Amniotic epithelial cell (primary cell): ENCODE measurements around the gene MARK2.

Experiments used
- DNase-seq: peaks from one replicate; pipeline ENCODE4 v3.0.0-alpha.2; 2010; ENCODE audit warnings: low read depth

The MARK2 gene

GRCh38 chr11:63838678-63839507 lies at the start of gene MARK2:
MARK2 (plus strand) TSS chr11:63839110; CDS start chr11:63839507, 397 bp downstream.
- peak; percentile 95 for DNase-seq

GRCh38 chr11:63791495-63792167 lies 47.3 kb upstream of the MARK2 start:
- no peak for DNase-seq

GRCh38 chr11:63793161-63793560 lies 45.7 kb upstream of the MARK2 start:
- no peak for DNase-seq

- no peak for DNase-seq
Observed at GRCh38 chr11:63795066-63795465, 43.8 kb upstream of the MARK2 start.

- DNase-seq: no peak
Observed at GRCh38 chr11:63800921-63801320, 38.0 kb upstream of the MARK2 start.

- DNase-seq: peak; percentile 87
Observed at GRCh38 chr11:63802637-63803414, 36.1 kb upstream of the MARK2 start.

- DNase-seq: no peak
Observed at GRCh38 chr11:63804259-63804658, 34.7 kb upstream of the MARK2 start.

DNA sequence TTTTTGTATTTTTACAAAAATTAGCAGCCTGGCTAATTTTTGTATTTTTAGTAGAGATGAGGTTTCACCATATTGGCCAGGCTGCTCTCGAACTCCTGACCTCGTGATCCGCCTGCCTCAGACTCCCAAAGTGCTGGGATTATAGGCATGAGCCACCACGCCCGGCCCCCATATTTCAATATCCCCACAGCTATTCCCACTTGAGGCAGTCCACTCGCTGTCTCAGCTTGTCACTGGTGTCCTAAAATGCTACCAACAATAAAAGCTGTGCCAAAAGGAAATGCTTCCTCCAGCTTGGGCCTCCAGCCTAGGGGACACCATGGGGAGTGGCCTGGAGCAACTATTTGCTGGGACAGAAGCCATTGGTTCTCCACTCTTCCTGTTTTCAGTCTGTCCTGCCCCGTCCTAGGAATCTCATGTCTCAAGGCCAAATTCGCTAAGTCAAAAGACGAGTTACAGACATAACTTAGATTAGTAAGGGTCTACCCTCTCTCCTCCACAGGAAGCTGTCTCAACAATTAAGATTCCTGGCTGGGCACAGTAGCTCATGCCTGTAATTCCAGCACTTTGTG lies 33.0 kb upstream of the MARK2 start:
- DNase-seq: peak; percentile 48

- peak; percentile 42 for DNase-seq
Observed at GRCh38 chr11:63810383-63810782, 28.5 kb upstream of the MARK2 start.

DNA sequence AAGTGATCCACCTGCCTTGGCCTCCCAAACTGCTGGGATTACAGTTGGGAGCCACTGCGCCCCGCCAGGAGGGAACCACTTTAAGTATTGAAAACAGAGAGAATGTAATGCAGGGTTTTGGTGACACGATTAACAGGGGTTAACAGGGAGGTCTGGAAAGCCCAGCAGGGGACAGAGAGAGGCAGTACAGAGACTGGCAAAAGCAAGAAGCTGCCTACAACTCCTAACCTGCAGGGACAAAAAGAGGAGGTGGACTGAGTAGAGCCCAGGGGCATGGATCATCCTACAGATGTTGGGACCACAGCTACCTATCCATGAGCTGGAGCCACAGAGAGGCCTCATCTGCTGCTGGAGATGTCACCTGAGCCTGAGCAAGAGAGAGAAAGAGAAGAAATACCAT lies 27.4 kb upstream of the MARK2 start:
- DNase-seq: no peak

DNA sequence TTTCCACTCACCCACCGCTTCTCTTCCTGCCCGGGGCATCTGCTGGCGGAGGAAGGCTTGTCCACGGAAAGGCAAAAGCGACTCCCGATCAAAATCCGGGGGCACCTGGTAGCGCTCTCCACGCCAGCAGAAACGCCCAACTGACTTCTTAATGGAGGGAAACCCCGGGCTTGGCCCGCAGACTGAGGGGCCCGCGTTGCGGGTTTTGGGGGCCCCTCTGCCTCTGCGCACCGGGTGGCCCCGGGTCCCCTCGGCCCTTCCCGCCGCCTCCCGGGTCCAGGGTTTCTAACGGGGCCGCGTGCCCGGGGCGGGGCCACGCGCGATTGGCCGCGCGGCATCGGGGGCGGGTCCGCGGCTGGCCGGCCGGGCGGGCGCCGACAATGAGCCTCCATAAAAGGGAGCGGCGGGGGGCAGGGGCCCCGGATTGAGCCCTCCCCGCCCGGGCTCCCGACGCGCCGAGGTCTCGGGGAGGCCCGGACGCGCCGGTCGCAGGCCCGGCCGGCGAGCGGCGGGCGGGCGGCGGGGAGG lies 25.8 kb upstream of the MARK2 start, which contains the start of gene SPINDOC:
Gene SPINDOC, plus strand, starts transcription at position 422 of the 528 bp plus-strand sequence. CDS start 231 bp downstream, outside the sequence.
- peak; percentile 49 for DNase-seq

- DNase-seq: peak; percentile 39
Observed at GRCh38 chr11:63813563-63814382, 25.1 kb upstream of the MARK2 start.

GRCh38 chr11:63814383-63814736 lies 24.6 kb upstream of the MARK2 start:
- DNase-seq: no peak

DNA sequence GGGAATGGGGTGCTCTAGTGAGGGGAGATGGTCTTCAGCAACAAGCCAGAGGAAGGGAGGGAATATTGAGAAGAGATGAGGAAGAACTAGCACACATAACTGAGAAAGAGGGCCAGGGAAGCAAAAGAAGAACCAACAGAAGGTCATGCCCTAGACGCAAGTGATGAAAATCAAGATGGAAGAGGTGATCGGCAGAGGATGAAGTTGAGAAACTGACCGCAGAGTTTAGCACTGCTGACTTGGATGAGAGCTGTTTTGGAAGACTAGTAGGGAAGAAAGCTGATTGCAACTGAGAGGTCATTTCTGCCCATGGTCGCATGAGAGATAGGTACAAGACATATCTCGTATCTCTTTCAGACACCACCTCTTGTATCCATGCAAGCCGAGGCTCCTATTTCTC lies 22.7 kb upstream of the MARK2 start:
- DNase-seq: no peak

DNA sequence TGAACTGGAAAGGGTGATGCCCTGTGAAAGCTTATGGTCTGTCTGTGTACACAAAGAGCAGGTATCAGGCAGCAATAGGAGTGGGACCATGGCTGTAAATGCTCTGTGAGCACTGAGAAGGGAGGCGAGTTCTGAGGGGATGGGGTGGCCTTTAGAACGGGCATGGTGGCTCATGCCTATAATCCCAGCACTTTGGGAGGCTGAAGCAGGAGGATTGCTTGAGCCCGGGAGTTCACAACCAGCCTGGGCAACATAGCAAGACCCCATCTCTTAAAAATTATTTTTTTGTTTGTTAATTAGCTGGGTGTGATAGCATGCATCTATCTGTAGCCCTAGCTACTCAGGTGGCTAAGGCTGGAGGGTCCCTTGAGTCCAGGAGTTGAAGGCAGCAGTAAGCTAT lies 22.2 kb upstream of the MARK2 start:
- DNase-seq: no peak

- DNase-seq: no peak
Observed at GRCh38 chr11:63817758-63818498, 21.0 kb upstream of the MARK2 start.

DNA sequence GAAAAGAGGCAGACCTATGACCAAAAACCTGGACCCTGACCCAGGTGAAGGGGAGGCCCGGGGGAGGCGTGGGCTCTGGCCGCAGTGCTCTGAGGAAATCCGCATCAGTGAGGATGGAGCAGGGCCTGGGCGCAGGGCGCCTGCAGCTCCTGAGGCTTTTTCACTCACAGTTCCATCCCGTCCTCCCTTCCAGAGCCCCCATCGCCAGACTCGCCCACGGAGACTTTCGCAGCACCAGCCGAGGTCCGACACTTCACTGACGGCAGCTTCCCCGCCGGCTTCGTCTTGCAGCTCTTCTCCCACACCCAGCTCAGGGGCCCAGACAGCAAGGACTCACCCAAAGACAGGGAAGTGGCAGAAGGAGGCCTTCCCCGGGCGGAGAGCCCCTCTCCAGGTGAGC lies 20.3 kb upstream of the MARK2 start:
- no peak for DNase-seq

- DNase-seq: no peak
Observed at GRCh38 chr11:63821411-63821810, 17.5 kb upstream of the MARK2 start.

DNA sequence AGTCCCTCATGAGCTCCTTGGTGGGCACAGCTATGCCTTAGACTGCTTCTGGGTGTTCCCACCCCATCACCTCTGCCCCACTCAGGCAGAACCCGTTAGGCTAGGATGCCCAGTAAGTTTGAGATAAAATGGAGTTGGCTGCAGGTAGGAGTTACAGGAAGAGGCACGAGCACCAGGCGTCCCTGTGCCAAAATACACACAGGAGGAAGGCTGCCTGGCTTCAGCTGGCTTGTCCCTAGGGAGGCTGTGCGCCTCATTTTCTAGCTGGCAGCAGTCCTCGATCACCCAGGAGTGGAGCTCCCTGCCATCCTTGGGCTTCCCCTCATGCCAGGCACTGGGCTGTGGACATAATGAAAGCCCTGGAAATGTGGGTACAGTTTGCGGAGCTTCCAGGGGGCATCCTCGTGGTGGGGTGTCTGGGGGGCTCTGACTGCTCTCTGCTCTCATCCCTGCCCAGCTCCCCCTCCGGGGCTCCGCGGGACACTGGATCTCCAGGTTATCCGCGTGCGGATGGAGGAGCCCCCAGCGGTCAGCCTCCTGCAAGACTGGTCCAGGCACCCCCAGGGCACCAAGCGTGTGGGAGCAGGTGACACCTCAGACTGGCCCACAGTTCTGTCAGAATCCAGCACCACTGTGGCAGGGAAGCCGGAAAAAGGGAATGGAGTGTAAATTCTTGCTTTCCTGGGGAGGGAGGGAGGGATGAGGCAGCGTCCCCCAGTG lies 12.3 kb upstream of the MARK2 start:
- no peak for DNase-seq
